BJ (cell line): ENCODE results near the gene GSE1. TPM values are rescaled to one million over a fixed set of nuclear protein-coding genes. Genes with fewer than 3 reads are reported as not detected.

ENCODE experiments used
- CTCF ChIA-PET: fragments of 350-600 bp; formaldehyde crosslinking; extraction: SDS; loops from one replicate; lab custom pipeline; 2021; ENCODE audit warnings: antibody characterized with exemption, inconsistent platforms; lab: Yijun Ruan, JAX
- POLR2A ChIA-PET: fragments of 300-600 bp; sonication (Branson Sonifier 250); formaldehyde crosslinking; extraction: SDS; loops from one replicate; lab custom pipeline; 2021; ENCODE audit warnings: antibody characterized with exemption; lab: Charles Lee
- DNase-seq: peaks from one replicate; pipeline ENCODE4 v3.0.0-alpha.2; 2011; ENCODE audit warnings: low read depth
- H3K27me3 ChIP-seq: 2 replicates; pipeline ENCODE4 v1.6.0; 2011; ENCODE audit warnings: low read length; ENCODE audit not compliant: control insufficient read depth, insufficient read depth
- H3K36me3 ChIP-seq: 2 replicates; pipeline ENCODE4 v1.5.1; 2011; ENCODE audit warnings: low read length; ENCODE audit not compliant: control insufficient read depth, insufficient read depth
- H3K4me3 ChIP-seq: 2 replicates; pipeline ENCODE4 v1.5.1; 2011; ENCODE audit warnings: low read depth, mild to moderate bottlenecking, control low read depth, low read length
- CTCF ChIP-seq: IDR thresholded peaks from 2 replicates; pipeline ENCODE4 v1.5.1; 2011; ENCODE audit warnings: low read depth, mild to moderate bottlenecking, control low read depth, inconsistent platforms, low read length, moderate library complexity; ENCODE audit not compliant: insufficient read depth
- polyA plus RNA-seq: library from polyadenylated mRNA; depleted of rRNA; stranded (reverse); fragments of >200 nt; gene quantifications from 2 replicates; pipeline ENCODE4 v1.2.3, GENCODE V29; 2011

GSE1 gene
- polyA plus RNA-seq, 1 experiment: 16.2 TPM

- no peak for TF ChIP-seq CTCF
- Histone ChIP-seq H3K27me3 (peaks cover 11% of the 10 kb centered on the region), H3K4me3 (no peak overlapping the region), H3K36me3 (no peaks in the 10 kb centered on the region)
- ChIA-PET CTCF (interaction anchor here (0.6 to 0.7 kb wide), 3 partner anchors 8 to 1131 kb away, joined by 3 read pairs; no protein-coding TSS in a partner anchor), POLR2A (no interaction called here)
- DNase-seq: no peak
Observed at GRCh38 chr16:85698935-85699558, 85.9 kb downstream of the GSE1 start.

GRCh38 chr16:85699628-85700027, 86.5 kb downstream of the GSE1 start:
- no peak for DNase-seq
- Histone ChIP-seq H3K4me3 (no peak overlapping the region), H3K27me3 (peaks cover 11% of the 10 kb centered on the region), H3K36me3 (no peaks in the 10 kb centered on the region)
- TF ChIP-seq CTCF: no peak
- ChIA-PET POLR2A (no interaction called here), CTCF (interaction anchor here (0.6 kb wide), 1 partner anchor 1132 kb away, joined by 3 read pairs; no protein-coding TSS in a partner anchor)

- TF ChIP-seq CTCF: no peak
- no peak for DNase-seq
- H3K27me3 ChIP-seq: no peaks in the 10 kb centered on the region
- ChIA-PET CTCF (interaction anchor here (1.0 to 1.2 kb wide), 4 partner anchors 14 to 451 kb away, joined by 3 to 4 read pairs (median 4); no protein-coding TSS in a partner anchor), POLR2A (no interaction called here)
- H3K36me3 ChIP-seq: no peaks in the 10 kb centered on the region
- no peak overlapping the region for H3K4me3 ChIP-seq
Observed at GRCh38 chr16:85704011-85704410, 90.9 kb downstream of the GSE1 start.

GRCh38 chr16:85704900-85705846, 92.1 kb downstream of the GSE1 start:
- CTCF ChIA-PET: interaction anchor here (0.6 to 1.1 kb wide), 3 partner anchors 12 to 452 kb away, joined by 3 read pairs; no protein-coding TSS in a partner anchor
- TF ChIP-seq CTCF: no peak
- POLR2A ChIA-PET: no interaction called here
- H3K27me3 ChIP-seq: no peaks in the 10 kb centered on the region
- DNase-seq: no peak
- no peaks in the 10 kb centered on the region for H3K36me3 ChIP-seq
- H3K4me3 ChIP-seq: no peak overlapping the region
